Effector memory CD8-positive, alpha-beta T cell (primary cell): ENCODE measurements around the gene SYNGR4.
A peak's percentile ranks its signal among the peaks of the same experiment; 100 is the strongest.

Experiments used
- ATAC-seq: fragments of 150-1000 bp; cut with Tn5 transposase; replicated peaks from 2 replicates; pipeline ENCODE4 v1.10.0; 2021; ENCODE audit warnings: mild to moderate bottlenecking, moderate library complexity
- DNase-seq, 3 experiments: peaks; one replicate each; pipeline ENCODE4 v3.0.0; 2021
- H3K27ac Mint-ChIP-seq, 2 donors: one replicate each; pipeline ENCODE4 v1.8.0; 2022; ENCODE audit warnings: mild to moderate bottlenecking in 2 of 2, mixed read lengths in 2 of 2, moderate library complexity in 2 of 2
- H3K27me3 Mint-ChIP-seq, 2 donors: one replicate each; pipeline ENCODE4 v1.8.0; 2022; ENCODE audit warnings: mixed read lengths in 2 of 2
- H3K36me3 Mint-ChIP-seq: one replicate; pipeline ENCODE4 v1.8.0; 2022; ENCODE audit warnings: mild to moderate bottlenecking, moderate library complexity, mixed read lengths; ENCODE audit not compliant: insufficient read depth
- H3K4me1 Mint-ChIP-seq, 2 donors: one replicate each; pipeline ENCODE4 v1.8.0; 2022; ENCODE audit warnings: low read depth in 2 of 2, mixed read lengths in 2 of 2
- H3K4me3 Mint-ChIP-seq, 2 donors: one replicate each; pipeline ENCODE4 v1.8.0; 2022; ENCODE audit warnings: mild to moderate bottlenecking in 2 of 2, mixed read lengths in 2 of 2, moderate library complexity in 2 of 2
- H3K9me3 Mint-ChIP-seq, 2 donors: one replicate each; pipeline ENCODE4 v1.8.0; 2022; ENCODE audit warnings: mixed read lengths in 2 of 2

The SYNGR4 gene

GRCh38 chr19:48419158-48419920 is 55.2 kb downstream of the SYNGR4 start:
- H3K4me1 Mint-ChIP-seq, result peaks cover 16 to 20% of the 10 kb centered on the region in 2 donors
- peaks cover 0 to 5% of the 10 kb centered on the region in 2 donors for H3K27me3 Mint-ChIP-seq
- ATAC-seq (peak; percentile 82), DNase-seq (peak; percentile 69 to 71 (median 71))
- H3K9me3 Mint-ChIP-seq, result no peaks in the 10 kb centered on the region
- H3K4me3 Mint-ChIP-seq, result peak overlapping the region; percentile 76 to 83
- H3K27ac Mint-ChIP-seq, result peak overlapping the region; percentile 87 to 90
- H3K36me3 Mint-ChIP-seq, result peaks cover 10% of the 10 kb centered on the region

GRCh38 chr19:48421548-48421947 is 57.4 kb downstream of the SYNGR4 start:
- H3K9me3 Mint-ChIP-seq, result no peaks in the 10 kb centered on the region
- H3K4me1 Mint-ChIP-seq, result peaks cover 10 to 17% of the 10 kb centered on the region in 2 donors
- peaks cover 0 to 5% of the 10 kb centered on the region in 2 donors for H3K27me3 Mint-ChIP-seq
- DNase-seq (no peak), ATAC-seq (no peak)
- peaks cover 7% of the 10 kb centered on the region for H3K36me3 Mint-ChIP-seq
- no peak overlapping the region for H3K27ac Mint-ChIP-seq
- no peak overlapping the region for H3K4me3 Mint-ChIP-seq

GRCh38 chr19:48424694-48425219 is 60.6 kb downstream of the SYNGR4 start:
- DNase-seq, result no peak
- peaks cover 0 to 4% of the 10 kb centered on the region in 2 donors for H3K4me1 Mint-ChIP-seq
- H3K9me3 Mint-ChIP-seq, result no peaks in the 10 kb centered on the region
- no peak overlapping the region for H3K27ac Mint-ChIP-seq
- peaks cover 4% of the 10 kb centered on the region for H3K36me3 Mint-ChIP-seq
- no peak overlapping the region for H3K4me3 Mint-ChIP-seq
- H3K27me3 Mint-ChIP-seq, result peaks cover 5 to 7% of the 10 kb centered on the region in 2 donors
- no peak for ATAC-seq
